Astrocyte (in vitro differentiated cells and primary cell): Measurements from ENCODE around the gene FAM117A. TPM values are rescaled to one million over a fixed set of nuclear protein-coding genes. Genes with fewer than 3 reads are reported as not detected.

ENCODE experiments used
- DNase-seq: peaks from one replicate; pipeline ENCODE4 v3.0.0-alpha.2; 2010; ENCODE audit warnings: low read depth
- FAIRE-seq: peaks from 2 replicates; lab custom pipeline; 2011; peaks lifted over from hg19 to GRCh38; lab: Jason Lieb, UNC
- H2AFZ ChIP-seq: 2 replicates; pipeline ENCODE4 v1.6.0; 2012; ENCODE audit warnings: low read depth, low read length, inconsistent platforms
- H3K27ac ChIP-seq: 2 replicates; pipeline ENCODE4 v1.5.1; 2011; ENCODE audit warnings: low read depth, low read length, inconsistent platforms
- H3K27me3 ChIP-seq: 2 replicates; pipeline ENCODE4 v1.6.0; 2011; ENCODE audit warnings: low read length, inconsistent platforms; ENCODE audit not compliant: insufficient read depth
- H3K36me3 ChIP-seq: 2 replicates; pipeline ENCODE4 v1.5.1; 2011; ENCODE audit warnings: low read length, inconsistent platforms; ENCODE audit not compliant: insufficient read depth
- H3K4me1 ChIP-seq: 2 replicates; pipeline ENCODE4 v1.5.1; 2011; ENCODE audit warnings: low read length, inconsistent platforms; ENCODE audit not compliant: insufficient read depth
- H3K4me2 ChIP-seq: 2 replicates; pipeline ENCODE4 v1.6.0; 2012; ENCODE audit warnings: low read length, inconsistent platforms
- H3K4me3 ChIP-seq: 2 replicates; pipeline ENCODE4 v1.5.1; 2011; ENCODE audit warnings: low read depth, mild to moderate bottlenecking, low read length, inconsistent platforms; ENCODE audit not compliant: insufficient read depth
- H3K79me2 ChIP-seq: 2 replicates; pipeline ENCODE4 v1.6.0; 2012; ENCODE audit warnings: mild to moderate bottlenecking, low read length, inconsistent platforms; ENCODE audit not compliant: insufficient read depth
- H3K9ac ChIP-seq: 2 replicates; pipeline ENCODE4 v1.6.0; 2012; ENCODE audit warnings: mild to moderate bottlenecking, low read length, inconsistent platforms
- H3K9me3 ChIP-seq: 2 replicates; pipeline ENCODE4 v1.5.1; 2012; ENCODE audit warnings: low read depth, mild to moderate bottlenecking, low read length, inconsistent platforms; ENCODE audit not compliant: insufficient read depth
- H4K20me1 ChIP-seq: 2 replicates; pipeline ENCODE4 v1.6.0; 2012; ENCODE audit warnings: low read length, inconsistent platforms; ENCODE audit not compliant: insufficient read depth
- H3K27ac Mint-ChIP-seq: one replicate; pipeline ENCODE4 v1.8.0; 2021; ENCODE audit warnings: mild to moderate bottlenecking, mixed read lengths; ENCODE audit not compliant: unreplicated experiment
- H3K27me3 Mint-ChIP-seq: one replicate; pipeline ENCODE4 v1.8.0; 2021; ENCODE audit warnings: low read depth, mixed read lengths; ENCODE audit not compliant: unreplicated experiment
- H3K36me3 Mint-ChIP-seq: one replicate; pipeline ENCODE4 v1.8.0; 2021; ENCODE audit warnings: low read depth, mixed read lengths; ENCODE audit not compliant: unreplicated experiment
- H3K4me1 Mint-ChIP-seq: one replicate; pipeline ENCODE4 v1.8.0; 2021; ENCODE audit warnings: low read depth, mixed read lengths; ENCODE audit not compliant: unreplicated experiment
- H3K4me3 Mint-ChIP-seq: one replicate; pipeline ENCODE4 v1.8.0; 2021; ENCODE audit warnings: mild to moderate bottlenecking, moderate library complexity, mixed read lengths; ENCODE audit not compliant: unreplicated experiment
- H3K9me3 Mint-ChIP-seq: one replicate; pipeline ENCODE4 v1.8.0; 2021; ENCODE audit warnings: mild to moderate bottlenecking, mixed read lengths; ENCODE audit not compliant: unreplicated experiment
- CTCF ChIP-seq: IDR thresholded peaks from 2 replicates; pipeline ENCODE4 v1.5.1; 2011; ENCODE audit warnings: low read depth, mild to moderate bottlenecking, inconsistent platforms, low read length, moderate library complexity; ENCODE audit not compliant: insufficient read depth
- EZH2 ChIP-seq: IDR thresholded peaks from 2 replicates; pipeline ENCODE4 v1.6.1; 2012; ENCODE audit warnings: mild to moderate bottlenecking, low read length, inconsistent platforms; ENCODE audit not compliant: insufficient read depth
- total RNA-seq: library from RNA; stranded (reverse); gene quantifications from 2 replicates; pipeline ENCODE4 v1.2.1, GENCODE V29; 2021

FAM117A gene
- total RNA-seq, 1 donor from 2014 or later = 8.0 TPM

- Mint-ChIP-seq H3K36me3 (no peaks in the 10 kb centered on the region), H3K27ac (peak overlapping the region; percentile 98), H3K4me3 (peak overlapping the region; percentile 92), H3K4me1 (peaks cover 24% of the 10 kb centered on the region), H3K9me3 (no peaks in the 10 kb centered on the region), H3K27me3 (no peaks in the 10 kb centered on the region)
- no peaks in the 10 kb centered on the region for H3K27me3 ChIP-seq
- H3K4me3 ChIP-seq = peak overlapping the region; percentile 98
- H3K79me2 ChIP-seq = peaks cover 41% of the 10 kb centered on the region
- peaks cover 20% of the 10 kb centered on the region for H3K4me1 ChIP-seq
- H3K36me3 ChIP-seq = peaks cover 12% of the 10 kb centered on the region
- peak overlapping the region; percentile 87 for H2AFZ ChIP-seq
- peaks cover 36% of the 10 kb centered on the region for H4K20me1 ChIP-seq
- FAIRE-seq (peak; percentile 13), DNase-seq (no peak)
- H3K9me3 ChIP-seq = no peaks in the 10 kb centered on the region
- H3K27ac ChIP-seq = peak overlapping the region; percentile 99
- TF ChIP-seq CTCF = no peak
- TF ChIP-seq EZH2 = no peak
- peak overlapping the region; percentile 98 for H3K4me2 ChIP-seq
- peak overlapping the region; percentile 100 for H3K9ac ChIP-seq
Observed at GRCh38 chr17:49787884-49788477, 24.1 kb upstream of the FAM117A start.

- Histone ChIP-seq H3K4me1 (peaks cover 11% of the 10 kb centered on the region), H3K4me3 (no peak overlapping the region), H3K9ac (no peak overlapping the region), H3K27ac (no peak overlapping the region), H4K20me1 (peaks cover 5% of the 10 kb centered on the region), H3K36me3 (no peaks in the 10 kb centered on the region), H3K9me3 (no peaks in the 10 kb centered on the region), H3K27me3 (no peaks in the 10 kb centered on the region), H3K4me2 (no peak overlapping the region), H2AFZ (no peak overlapping the region), H3K79me2 (peaks cover 8% of the 10 kb centered on the region)
- H3K4me3 Mint-ChIP-seq = no peak overlapping the region
- H3K9me3 Mint-ChIP-seq = no peaks in the 10 kb centered on the region
- no peak overlapping the region for H3K27ac Mint-ChIP-seq
- FAIRE-seq (no peak), DNase-seq (no peak)
- no peaks in the 10 kb centered on the region for H3K27me3 Mint-ChIP-seq
- TF ChIP-seq CTCF (no peak), EZH2 (no peak)
- no peaks in the 10 kb centered on the region for H3K36me3 Mint-ChIP-seq
- peaks cover 10% of the 10 kb centered on the region for H3K4me1 Mint-ChIP-seq
Observed at GRCh38 chr17:49784636-49785035, 20.7 kb upstream of the FAM117A start.

GRCh38 chr17:49783791-49784190 is 19.9 kb upstream of the FAM117A start:
- peaks cover 11% of the 10 kb centered on the region for H3K4me1 ChIP-seq
- H3K4me3 Mint-ChIP-seq = no peak overlapping the region

More at GRCh38 chr17:49783791-49784190, 19.9 kb upstream of the FAM117A start:
- Histone ChIP-seq H3K9me3 (no peaks in the 10 kb centered on the region), H3K36me3 (no peaks in the 10 kb centered on the region), H3K27me3 (no peaks in the 10 kb centered on the region), H3K4me2 (no peak overlapping the region), H2AFZ (no peak overlapping the region), H4K20me1 (no peaks in the 10 kb centered on the region), H3K79me2 (peaks cover 3% of the 10 kb centered on the region), H3K27ac (no peak overlapping the region), H3K9ac (no peak overlapping the region), H3K4me3 (no peak overlapping the region)
- H3K36me3 Mint-ChIP-seq = no peaks in the 10 kb centered on the region
- peaks cover 5% of the 10 kb centered on the region for H3K4me1 Mint-ChIP-seq
- H3K9me3 Mint-ChIP-seq = no peaks in the 10 kb centered on the region
- no peak for TF ChIP-seq EZH2
- no peak for TF ChIP-seq CTCF
- DNase-seq (no peak), FAIRE-seq (no peak)
- no peaks in the 10 kb centered on the region for H3K27me3 Mint-ChIP-seq
- no peak overlapping the region for H3K27ac Mint-ChIP-seq
